GM18861 (cell line): ENCODE data around the gene C11orf68.
A peak's percentile ranks its signal among the peaks of the same experiment; 100 is the strongest.

Experiments used
- ATAC-seq: cut with Tn5 transposase; IDR thresholded peaks from one replicate; pipeline ENCODE4 v1.9.1; 2021; ENCODE audit not compliant: unreplicated experiment

Gene C11orf68

GRCh38 chr11:65891219-65892136 lies 27.4 kb downstream of the C11orf68 start:
- no peak for ATAC-seq

- peak; percentile 50 for ATAC-seq
These were observed 28.3 kb downstream of the C11orf68 start, which contains the start of gene CCDC85B for GRCh38 chr11:65890324-65891218. CCDC85B (plus strand) TSS chr11:65890673; CDS start chr11:65890784, 111 bp downstream.

GRCh38 chr11:65888163-65888814 lies 30.6 kb downstream of the C11orf68 start, which contains the start of gene FIBP:
FIBP (minus strand) TSS chr11:65888471; CDS start chr11:65888418, 53 bp downstream.
- ATAC-seq: no peak

- no peak for ATAC-seq
These were observed 31.1 kb downstream of the C11orf68 start for GRCh38 chr11:65887723-65888162.

GRCh38 chr11:65886826-65887722 lies 31.8 kb downstream of the C11orf68 start:
- ATAC-seq: no peak

GRCh38 chr11:65885808-65886536 lies 32.9 kb downstream of the C11orf68 start:
- ATAC-seq: no peak

GRCh38 chr11:65885231-65885630 lies 33.6 kb downstream of the C11orf68 start:
- ATAC-seq: no peak

GRCh38 chr11:65884716-65885092 lies 34.2 kb downstream of the C11orf68 start:
- ATAC-seq: peak; percentile 33

GRCh38 chr11:65883786-65884715 lies 34.8 kb downstream of the C11orf68 start:
- ATAC-seq: no peak

- no peak for ATAC-seq
These were observed 35.7 kb downstream of the C11orf68 start for GRCh38 chr11:65883058-65883761.

- no peak for ATAC-seq
These were observed 36.5 kb downstream of the C11orf68 start for GRCh38 chr11:65882120-65883057.

- no peak for ATAC-seq
These were observed 37.9 kb downstream of the C11orf68 start for GRCh38 chr11:65880844-65881421.

GRCh38 chr11:65880027-65880426 lies 38.8 kb downstream of the C11orf68 start:
- no peak for ATAC-seq

- ATAC-seq: no peak
These were observed 39.2 kb downstream of the C11orf68 start, which contains the start of gene CTSW for GRCh38 chr11:65879617-65880016. CTSW (plus strand) TSS chr11:65879837; CDS start chr11:65879855, 18 bp downstream.

- ATAC-seq: peak; percentile 61
These were observed 45.3 kb downstream of the C11orf68 start for GRCh38 chr11:65873318-65874156.
